Mesenchymal stem cell (in vitro differentiated cells and primary cell): ENCODE measurements around the gene CTDSP2.

ENCODE experiments used
- DNase-seq: peaks from one replicate; pipeline ENCODE4 v3.0.0-alpha.2; 2013
- H2AFZ ChIP-seq: one replicate; pipeline ENCODE4 v1.6.1; 2013; ENCODE audit warnings: low read depth, mild to moderate bottlenecking, control low read depth, inconsistent platforms, low read length, moderate library complexity
- H2AK5ac ChIP-seq: 2 replicates; pipeline ENCODE4 v1.6.1; 2013; ENCODE audit warnings: low read length, moderate library complexity, mild to moderate bottlenecking, inconsistent platforms; ENCODE audit not compliant: severe bottlenecking
- H2BK120ac ChIP-seq: one replicate; pipeline ENCODE4 v1.6.1; 2013; ENCODE audit warnings: low read depth, mild to moderate bottlenecking, inconsistent platforms, low read length, moderate library complexity
- H2BK12ac ChIP-seq, 2 experiments: one replicate each; pipeline ENCODE4 v1.6.1; 2013; ENCODE audit warnings: inconsistent platforms in 2 of 2, low read length in 2 of 2, mild to moderate bottlenecking in 2 of 2, moderate library complexity in 2 of 2, control low read depth in 1 of 2
- H2BK15ac ChIP-seq: one replicate; pipeline ENCODE4 v1.6.1; 2013; ENCODE audit warnings: mild to moderate bottlenecking, low read depth, inconsistent platforms; ENCODE audit not compliant: poor library complexity, severe bottlenecking
- H2BK5ac ChIP-seq: 2 replicates; pipeline ENCODE4 v1.6.1; 2013; ENCODE audit warnings: low read depth, mild to moderate bottlenecking, low read length, control low read depth, inconsistent platforms; ENCODE audit not compliant: poor library complexity, severe bottlenecking
- H3K14ac ChIP-seq, 2 experiments: one replicate each; pipeline ENCODE4 v1.6.1; 2013; ENCODE audit warnings: inconsistent platforms in 2 of 2, low read length in 2 of 2, control low read depth in 1 of 2, mild to moderate bottlenecking in 1 of 2, moderate library complexity in 1 of 2
- H3K18ac ChIP-seq, 2 experiments: one replicate each; pipeline ENCODE4 v1.6.1; 2013; ENCODE audit warnings: inconsistent platforms in 2 of 2, low read length in 2 of 2, control low read depth in 1 of 2, low read depth in 1 of 2, mild to moderate bottlenecking in 1 of 2
- H3K23ac ChIP-seq, 2 experiments: one replicate each; pipeline ENCODE4 v1.6.1; 2013; ENCODE audit warnings: inconsistent platforms in 2 of 2, low read length in 2 of 2, mild to moderate bottlenecking in 2 of 2, moderate library complexity in 2 of 2, control low read depth in 1 of 2
- H3K27ac ChIP-seq: 2 replicates; pipeline ENCODE4 v1.5.1; 2013; ENCODE audit warnings: mild to moderate bottlenecking, moderate library complexity, low read length, control low read depth, inconsistent platforms; ENCODE audit not compliant: poor library complexity, severe bottlenecking
- H3K27me3 ChIP-seq, 2 experiments: 2 replicates each; pipeline versions ENCODE4 v1.6.1 to v1.7.0; 2013; ENCODE audit warnings: low read length in 2 of 2, mild to moderate bottlenecking in 2 of 2, moderate library complexity in 2 of 2, control low read depth in 1 of 2, inconsistent platforms in 1 of 2; ENCODE audit not compliant: control insufficient read depth in 1 of 2, insufficient read depth in 1 of 2
- H3K36me3 ChIP-seq, 2 experiments: 2 replicates each; pipeline versions ENCODE4 v1.6.1 to v1.7.0; 2013; ENCODE audit warnings: low read length in 2 of 2, control low read depth in 1 of 2, inconsistent platforms in 1 of 2, low read depth in 1 of 2, mild to moderate bottlenecking in 1 of 2; ENCODE audit not compliant: insufficient read depth in 2 of 2, control insufficient read depth in 1 of 2
- H3K4ac ChIP-seq, 2 experiments: one replicate each; pipeline ENCODE4 v1.6.1; 2013; ENCODE audit warnings: inconsistent platforms in 2 of 2, low read length in 2 of 2, mild to moderate bottlenecking in 2 of 2, moderate library complexity in 2 of 2, control low read depth in 1 of 2, low read depth in 1 of 2
- H3K4me1 ChIP-seq: 2 replicates; pipeline ENCODE4 v1.6.1; 2013; ENCODE audit warnings: low read depth, low read length, control low read depth; ENCODE audit not compliant: control insufficient read depth, insufficient read depth
- H3K4me2 ChIP-seq: 2 replicates; pipeline ENCODE4 v1.6.1; 2013; ENCODE audit warnings: low read length, mild to moderate bottlenecking, inconsistent platforms; ENCODE audit not compliant: poor library complexity, severe bottlenecking
- H3K4me3 ChIP-seq, 2 experiments: 2 replicates each; pipeline versions ENCODE4 v1.5.1 to v1.7.0; 2013; ENCODE audit warnings: low read length in 2 of 2, mild to moderate bottlenecking in 2 of 2, control low read depth in 1 of 2, low read depth in 1 of 2; ENCODE audit not compliant: insufficient read depth in 1 of 2
- H3K79me1 ChIP-seq: replicated peaks from 2 replicates; pipeline ENCODE4 v1.6.1; 2013; ENCODE audit warnings: mild to moderate bottlenecking, control low read depth, low read length, inconsistent platforms; ENCODE audit not compliant: poor library complexity, severe bottlenecking
- H3K9ac ChIP-seq: 2 replicates; pipeline ENCODE4 v1.7.0; 2013; ENCODE audit warnings: mild to moderate bottlenecking, low read length, moderate library complexity
- H3K9me3 ChIP-seq: 2 replicates; pipeline ENCODE4 v1.7.0; 2013; ENCODE audit warnings: mild to moderate bottlenecking, low read length; ENCODE audit not compliant: control insufficient read depth
- H4K8ac ChIP-seq: one replicate; pipeline ENCODE4 v1.6.1; 2013; ENCODE audit warnings: inconsistent platforms, mild to moderate bottlenecking, low read length, moderate library complexity
- H4K91ac ChIP-seq: one replicate; pipeline ENCODE4 v1.6.1; 2013; ENCODE audit warnings: mild to moderate bottlenecking, low read length, inconsistent platforms
- WGBS: methylation state at CpG from one replicate; pipeline ENCODE4 v1.1.7; 2013; ENCODE audit warnings: mixed read lengths; 5-methylcytosine and 5-hydroxymethylcytosine counted together

Gene CTDSP2

DNA sequence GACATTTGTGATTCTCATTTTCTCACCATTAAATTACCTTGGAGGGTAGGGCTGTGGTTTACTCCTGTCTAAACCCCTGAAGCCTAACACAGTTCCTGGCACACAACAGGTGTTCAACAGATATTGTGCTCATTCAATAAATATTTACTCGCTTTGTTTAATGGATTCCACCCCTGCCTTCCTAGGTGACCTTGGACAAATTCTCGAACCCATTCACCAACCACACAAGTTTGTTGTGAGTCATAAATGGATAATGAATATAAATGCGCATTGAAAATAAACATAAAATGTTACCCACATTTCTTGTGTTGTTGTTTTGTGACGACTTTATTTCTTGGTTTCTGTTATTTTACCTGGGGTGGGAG, 64.3 kb downstream of the CTDSP2 start:
- no peak overlapping the region for H3K27ac ChIP-seq
- H3K4me3 ChIP-seq: peak overlapping the region in 1 of 2 experiments; percentile 99
- DNase-seq: no peak
- peaks cover 10 to 49% of the 10 kb centered on the region in 2 experiments for H3K36me3 ChIP-seq
- H3K23ac ChIP-seq: no peak overlapping the region
- H2BK120ac ChIP-seq: no peak overlapping the region
- H2AFZ ChIP-seq: no peak overlapping the region
- H2BK5ac ChIP-seq: no peak overlapping the region
- no peak overlapping the region for H2AK5ac ChIP-seq
- no peak overlapping the region for H4K91ac ChIP-seq
- H3K14ac ChIP-seq: no peak overlapping the region
- H2BK15ac ChIP-seq: no peak overlapping the region
- H3K18ac ChIP-seq: no peak overlapping the region
- no peaks in the 10 kb centered on the region for H3K4me1 ChIP-seq
- WGBS: 0% methylated on average over 2 of the region's 4 CpGs
- no peaks in the 10 kb centered on the region for H3K27me3 ChIP-seq
- no peak overlapping the region for H2BK12ac ChIP-seq
- no peak overlapping the region for H3K4me2 ChIP-seq
- H4K8ac ChIP-seq: no peak overlapping the region
- no peak overlapping the region for H3K4ac ChIP-seq
- H3K9me3 ChIP-seq: no peaks in the 10 kb centered on the region
- H3K9ac ChIP-seq: peak overlapping the region; percentile 96
- H3K79me1 ChIP-seq: peaks cover 23% of the 10 kb centered on the region

DNA sequence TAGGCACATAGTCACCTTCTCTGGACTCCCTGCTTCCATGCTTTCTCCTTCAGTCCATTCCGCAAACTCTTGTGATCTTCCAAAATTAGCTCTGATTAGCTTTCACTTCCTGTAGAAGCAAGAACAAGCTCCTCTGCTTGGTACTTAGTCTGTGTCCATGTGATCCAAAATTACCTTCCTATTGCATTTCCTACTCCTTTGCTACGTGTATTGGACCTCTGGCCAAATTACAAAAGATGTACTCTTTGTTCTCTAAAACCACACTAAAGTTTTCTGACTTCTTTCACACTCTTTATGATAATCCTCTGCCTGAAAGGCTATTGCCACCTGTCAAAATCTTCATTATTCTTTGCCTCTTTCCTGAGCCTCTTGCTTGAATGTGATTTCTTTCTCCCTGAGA, 64.7 kb downstream of the CTDSP2 start:
- H3K14ac ChIP-seq: no peak overlapping the region
- H4K91ac ChIP-seq: no peak overlapping the region

DNA sequence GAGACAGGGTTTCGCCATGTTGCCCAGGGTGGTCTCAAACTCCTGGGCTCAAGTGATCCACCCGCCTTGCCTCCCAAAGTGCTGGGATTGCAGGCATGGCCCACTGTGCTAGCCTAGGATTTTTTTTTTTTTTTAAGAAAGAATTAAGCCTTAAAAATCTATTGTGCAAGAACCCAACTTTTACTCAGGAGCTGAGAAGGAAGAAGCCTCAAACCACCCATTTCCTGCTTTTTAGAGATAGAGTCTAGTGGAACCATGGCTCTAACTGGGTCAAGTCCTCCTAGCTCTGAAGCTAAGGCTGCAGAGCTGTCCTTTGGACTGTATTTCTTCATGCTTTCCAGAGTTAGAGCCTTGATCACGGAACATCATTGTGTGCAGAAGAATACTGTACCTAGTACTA, 65.3 kb downstream of the CTDSP2 start:
- H3K36me3 ChIP-seq: peaks cover 10 to 45% of the 10 kb centered on the region in 2 experiments
- no peaks in the 10 kb centered on the region for H3K9me3 ChIP-seq
- H2AK5ac ChIP-seq: no peak overlapping the region
- no peak overlapping the region for H3K27ac ChIP-seq
- DNase-seq: no peak
- H3K27me3 ChIP-seq: no peaks in the 10 kb centered on the region
- H2AFZ ChIP-seq: no peak overlapping the region
- no peak overlapping the region for H2BK15ac ChIP-seq
- no peaks in the 10 kb centered on the region for H3K4me1 ChIP-seq
- H3K4ac ChIP-seq: no peak overlapping the region
- no peak overlapping the region for H3K23ac ChIP-seq
- H3K18ac ChIP-seq: no peak overlapping the region
- no peak overlapping the region for H2BK120ac ChIP-seq
- no peak overlapping the region for H4K8ac ChIP-seq
- H3K4me3 ChIP-seq: no peak overlapping the region
- H2BK12ac ChIP-seq: no peak overlapping the region
- 98% methylated on average over 3 of the region's 3 CpGs for whole genome bisulfite sequencing
- H3K14ac ChIP-seq: no peak overlapping the region
- no peak overlapping the region for H3K4me2 ChIP-seq
- H4K91ac ChIP-seq: no peak overlapping the region
- H2BK5ac ChIP-seq: no peak overlapping the region
- peaks cover 20% of the 10 kb centered on the region for H3K79me1 ChIP-seq
- H3K9ac ChIP-seq: no peak overlapping the region

More for the DNA sequence above, 64.7 kb downstream of the CTDSP2 start:
- Histone ChIP-seq H2AK5ac (no peak overlapping the region), H2BK5ac (no peak overlapping the region), H2BK12ac (no peak overlapping the region), H4K8ac (no peak overlapping the region), H3K9me3 (no peaks in the 10 kb centered on the region), H2AFZ (no peak overlapping the region), H3K18ac (no peak overlapping the region), H2BK120ac (no peak overlapping the region), H3K23ac (no peak overlapping the region), H3K4me2 (no peak overlapping the region), H3K9ac (no peak overlapping the region), H3K4ac (no peak overlapping the region), H3K27me3 (no peaks in the 10 kb centered on the region), H3K36me3 (peaks cover 10 to 49% of the 10 kb centered on the region in 2 experiments), H3K4me3 (no peak overlapping the region), H3K4me1 (no peaks in the 10 kb centered on the region), H2BK15ac (no peak overlapping the region), H3K27ac (no peak overlapping the region), H3K79me1 (peaks cover 23% of the 10 kb centered on the region)
- no peak for DNase-seq
- WGBS: 64% methylated on average over 2 of the region's 2 CpGs

DNA sequence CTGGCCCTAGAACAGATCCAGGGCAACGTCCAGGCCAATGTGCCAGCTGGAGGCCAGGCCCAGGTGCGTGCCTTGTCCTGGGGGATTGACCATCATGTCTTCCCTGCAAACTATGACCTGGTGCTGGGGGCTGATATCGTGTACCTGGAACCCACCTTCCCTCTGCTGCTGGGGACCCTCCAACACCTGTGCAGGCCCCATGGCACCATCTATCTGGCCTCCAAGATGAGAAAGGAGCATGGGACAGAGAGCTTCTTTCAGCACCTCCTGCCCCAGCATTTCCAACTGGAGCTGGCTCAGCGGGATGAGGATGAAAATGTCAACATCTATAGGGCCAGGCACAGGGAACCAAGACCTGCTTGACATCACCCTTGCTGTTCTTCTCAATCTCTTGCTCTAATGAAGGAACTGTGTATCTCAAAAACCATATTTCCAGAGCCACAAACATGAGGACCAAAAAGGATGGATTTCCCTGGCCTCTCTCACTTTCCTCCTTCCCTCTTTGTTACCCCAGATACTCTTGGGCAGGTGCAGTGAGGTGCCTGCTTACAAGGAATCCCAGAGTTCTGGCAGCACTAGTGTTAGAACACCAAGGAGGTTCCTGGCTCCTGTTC, 66.1 kb downstream of the CTDSP2 start:
- Histone ChIP-seq H3K9ac (no peak overlapping the region), H2BK15ac (no peak overlapping the region), H4K8ac (no peak overlapping the region), H3K4me1 (no peaks in the 10 kb centered on the region), H3K9me3 (no peaks in the 10 kb centered on the region), H2BK12ac (no peak overlapping the region), H3K4me2 (no peak overlapping the region), H3K27me3 (no peaks in the 10 kb centered on the region), H3K4me3 (no peak overlapping the region), H3K79me1 (peaks cover 14% of the 10 kb centered on the region), H2AFZ (no peak overlapping the region), H3K27ac (no peak overlapping the region), H3K36me3 (peaks cover 9 to 45% of the 10 kb centered on the region in 2 experiments), H2AK5ac (no peak overlapping the region), H2BK5ac (no peak overlapping the region), H3K4ac (no peak overlapping the region), H3K14ac (no peak overlapping the region), H2BK120ac (no peak overlapping the region), H3K18ac (no peak overlapping the region), H3K23ac (no peak overlapping the region), H4K91ac (no peak overlapping the region)
- 94% methylated on average over 4 of the region's 4 CpGs for WGBS
- no peak for DNase-seq
